CD4-positive, alpha-beta T cell treated with Interleukin-4 for 1 hour (primary cell): ENCODE results near the gene HIPK4.
"Not testable (repeated sequence)": the region's sequence is repeated elsewhere in the genome, so short reads cannot be mapped to it uniquely, and the experiment has no call there.

Source experiments
- DNase-seq, 2 donors: peaks; one replicate each; pipeline ENCODE4 v3.0.0-alpha.2; 2020 to 2022

The HIPK4 gene, protein sequence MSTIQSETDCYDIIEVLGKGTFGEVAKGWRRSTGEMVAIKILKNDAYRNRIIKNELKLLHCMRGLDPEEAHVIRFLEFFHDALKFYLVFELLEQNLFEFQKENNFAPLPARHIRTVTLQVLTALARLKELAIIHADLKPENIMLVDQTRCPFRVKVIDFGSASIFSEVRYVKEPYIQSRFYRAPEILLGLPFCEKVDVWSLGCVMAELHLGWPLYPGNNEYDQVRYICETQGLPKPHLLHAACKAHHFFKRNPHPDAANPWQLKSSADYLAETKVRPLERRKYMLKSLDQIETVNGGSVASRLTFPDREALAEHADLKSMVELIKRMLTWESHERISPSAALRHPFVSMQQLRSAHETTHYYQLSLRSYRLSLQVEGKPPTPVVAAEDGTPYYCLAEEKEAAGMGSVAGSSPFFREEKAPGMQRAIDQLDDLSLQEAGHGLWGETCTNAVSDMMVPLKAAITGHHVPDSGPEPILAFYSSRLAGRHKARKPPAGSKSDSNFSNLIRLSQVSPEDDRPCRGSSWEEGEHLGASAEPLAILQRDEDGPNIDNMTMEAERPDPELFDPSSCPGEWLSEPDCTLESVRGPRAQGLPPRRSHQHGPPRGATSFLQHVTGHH

GRCh38 chr19:40390084-40390742, at the start of gene HIPK4:
Gene HIPK4 (minus strand): TSS chr19:40390181. CDS start chr19:40389902, 279 bp downstream.
- no peak for DNase-seq

DNA sequence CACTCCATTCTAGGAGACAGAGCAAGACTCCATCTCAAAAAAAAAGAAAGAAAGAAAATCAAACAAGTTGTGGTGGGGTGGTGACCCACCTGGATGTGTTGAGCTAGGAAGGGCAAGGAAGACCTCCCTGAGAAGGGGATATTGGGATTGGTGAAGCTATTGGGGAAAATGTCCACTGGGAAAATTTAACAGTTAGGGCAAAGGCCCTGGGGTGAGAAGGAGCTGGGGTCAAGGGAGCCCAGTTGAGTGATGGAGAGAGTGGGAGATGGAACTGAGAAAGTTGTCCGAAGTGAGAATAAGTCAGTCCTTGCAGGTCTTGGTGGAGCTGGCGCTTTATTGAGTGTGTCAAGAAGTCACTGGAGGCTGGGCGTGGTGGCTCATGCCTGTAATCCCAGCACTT, 48.3 kb upstream of the HIPK4 start:
- no peak for DNase-seq

- peak; percentile 54 to 70 for DNase-seq
Observed at GRCh38 chr19:40433391-40434216, 43.6 kb upstream of the HIPK4 start.

GRCh38 chr19:40432760-40433159, 42.8 kb upstream of the HIPK4 start:
- not testable (repeated sequence) for DNase-seq

GRCh38 chr19:40431698-40432097, 41.7 kb upstream of the HIPK4 start:
- DNase-seq = no peak

- not testable (repeated sequence) for DNase-seq
Observed at GRCh38 chr19:40430242-40430641, 40.3 kb upstream of the HIPK4 start.

DNA sequence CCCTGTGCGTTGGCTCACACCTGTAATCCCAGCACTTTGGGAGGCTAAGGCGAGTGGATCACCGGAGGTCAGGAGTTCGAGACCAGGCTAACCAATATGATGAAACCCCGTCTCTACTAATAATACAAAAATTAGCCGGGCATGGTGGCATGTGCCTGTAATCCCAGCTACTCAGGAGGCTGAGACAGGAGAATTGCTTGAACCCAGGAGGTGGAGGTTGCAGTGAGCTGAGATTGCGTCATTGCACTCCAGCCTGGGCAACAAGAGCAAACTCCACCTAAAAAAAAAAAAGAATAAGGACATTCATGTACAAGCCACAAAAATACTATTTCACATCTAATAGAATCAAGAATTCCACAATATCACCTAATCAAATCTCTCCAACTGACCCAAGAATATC, 38.2 kb upstream of the HIPK4 start:
- not testable (repeated sequence) for DNase-seq

DNA sequence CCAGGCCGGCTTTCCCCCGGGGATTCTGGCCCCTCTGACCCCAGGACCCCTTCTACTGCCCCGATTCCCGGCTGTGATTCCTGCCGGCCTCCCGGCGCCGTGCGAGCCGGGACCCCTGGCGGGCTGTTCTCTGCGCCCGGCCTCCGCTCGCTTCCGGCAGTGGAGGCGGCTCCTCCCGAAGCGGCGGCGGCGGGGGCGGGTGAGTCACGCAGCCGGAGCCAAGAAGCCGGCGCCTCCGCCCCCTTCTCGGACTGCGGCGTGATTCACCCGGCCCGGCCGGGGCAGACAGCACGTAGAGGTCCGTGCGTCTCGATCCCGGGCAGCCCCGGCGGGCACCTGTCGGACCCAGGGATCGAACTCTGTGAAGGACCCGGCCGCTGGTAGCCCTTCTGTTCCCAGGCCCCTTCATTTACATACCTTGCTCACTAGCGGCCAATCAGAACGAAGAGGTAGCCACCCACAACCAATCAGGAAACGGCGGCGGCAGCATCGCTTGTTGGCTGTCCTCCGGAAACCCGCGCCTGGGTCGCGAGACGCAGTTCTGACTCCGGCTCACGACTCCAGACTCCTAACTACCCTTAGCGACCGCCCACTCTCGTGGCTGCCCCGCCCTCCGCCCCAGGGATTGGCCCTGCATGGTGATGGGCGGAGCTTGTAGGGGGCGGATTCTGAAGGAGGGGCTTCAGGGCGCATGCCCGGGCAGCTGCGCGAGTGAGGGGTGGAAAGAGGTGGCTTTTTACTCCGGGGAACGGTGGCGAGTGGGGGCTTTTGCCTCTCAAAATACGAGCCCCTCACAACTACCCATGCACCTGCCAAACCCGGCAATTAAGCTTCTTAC, 35.7 kb upstream of the HIPK4 start, which contains the start of gene SERTAD1:
SERTAD1 (minus strand) TSS at position 543 of the 838 bp plus-strand sequence. CDS start 2,446 bp downstream, outside the sequence.
- peak; percentile 100 for DNase-seq

DNA sequence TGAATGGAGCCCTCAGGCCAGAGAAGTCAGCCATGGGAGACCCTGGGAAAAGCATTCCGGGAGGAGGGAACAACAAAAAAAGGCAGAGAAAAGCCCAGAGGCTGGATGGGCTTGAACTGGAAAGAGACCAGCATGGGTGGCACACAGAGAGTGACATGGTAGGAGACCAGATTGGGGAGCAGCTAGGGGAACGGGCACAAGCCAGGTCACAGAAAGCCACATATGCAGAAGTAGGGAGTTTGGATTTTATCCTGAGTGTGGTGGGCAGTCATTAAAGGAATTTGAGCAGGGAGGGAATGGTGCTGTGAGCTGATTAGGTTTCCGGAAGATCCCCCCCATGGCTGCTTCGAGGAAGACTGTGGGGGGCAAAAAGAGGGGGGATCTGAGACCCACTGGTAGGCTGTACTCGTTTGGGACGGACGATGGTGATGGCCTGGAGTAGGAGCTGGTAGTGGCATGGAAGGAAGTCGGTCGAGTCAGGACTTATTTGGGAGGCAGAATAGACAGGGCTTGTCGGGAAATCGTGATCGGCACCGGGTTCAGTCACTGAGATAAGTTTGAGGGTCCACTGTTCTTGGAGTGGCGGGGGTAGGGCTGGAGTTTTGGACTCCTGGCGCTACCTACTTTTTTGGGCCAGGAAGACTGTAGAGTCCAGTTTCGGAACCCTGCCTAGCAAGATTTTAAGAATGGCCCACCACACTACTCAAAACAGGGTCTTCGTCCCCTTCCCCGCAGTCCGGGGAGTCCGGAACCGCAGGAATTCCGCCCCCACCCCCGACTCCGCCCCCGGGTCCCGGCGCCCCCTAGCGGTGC, 34.9 kb upstream of the HIPK4 start:
- DNase-seq = no peak

DNA sequence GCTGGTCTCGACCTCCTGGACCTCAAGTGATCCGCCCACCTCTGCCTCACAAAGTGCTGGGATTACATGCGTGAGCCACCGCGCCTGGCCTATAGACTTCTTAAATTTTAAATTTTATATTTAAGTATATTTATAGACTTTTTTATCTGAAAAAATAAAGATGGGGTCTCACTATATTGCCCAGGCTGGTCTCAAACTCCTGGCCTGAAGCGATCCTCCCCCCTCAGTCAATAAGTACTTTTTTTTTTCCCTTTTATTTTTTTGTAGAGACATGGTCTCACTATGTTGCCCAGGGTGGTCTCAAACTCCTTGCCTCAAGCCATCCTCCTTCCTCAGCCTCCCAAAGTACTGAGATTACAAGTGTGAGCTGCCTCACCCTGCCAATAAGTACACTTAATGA, 34.0 kb upstream of the HIPK4 start:
- no peak for DNase-seq

DNA sequence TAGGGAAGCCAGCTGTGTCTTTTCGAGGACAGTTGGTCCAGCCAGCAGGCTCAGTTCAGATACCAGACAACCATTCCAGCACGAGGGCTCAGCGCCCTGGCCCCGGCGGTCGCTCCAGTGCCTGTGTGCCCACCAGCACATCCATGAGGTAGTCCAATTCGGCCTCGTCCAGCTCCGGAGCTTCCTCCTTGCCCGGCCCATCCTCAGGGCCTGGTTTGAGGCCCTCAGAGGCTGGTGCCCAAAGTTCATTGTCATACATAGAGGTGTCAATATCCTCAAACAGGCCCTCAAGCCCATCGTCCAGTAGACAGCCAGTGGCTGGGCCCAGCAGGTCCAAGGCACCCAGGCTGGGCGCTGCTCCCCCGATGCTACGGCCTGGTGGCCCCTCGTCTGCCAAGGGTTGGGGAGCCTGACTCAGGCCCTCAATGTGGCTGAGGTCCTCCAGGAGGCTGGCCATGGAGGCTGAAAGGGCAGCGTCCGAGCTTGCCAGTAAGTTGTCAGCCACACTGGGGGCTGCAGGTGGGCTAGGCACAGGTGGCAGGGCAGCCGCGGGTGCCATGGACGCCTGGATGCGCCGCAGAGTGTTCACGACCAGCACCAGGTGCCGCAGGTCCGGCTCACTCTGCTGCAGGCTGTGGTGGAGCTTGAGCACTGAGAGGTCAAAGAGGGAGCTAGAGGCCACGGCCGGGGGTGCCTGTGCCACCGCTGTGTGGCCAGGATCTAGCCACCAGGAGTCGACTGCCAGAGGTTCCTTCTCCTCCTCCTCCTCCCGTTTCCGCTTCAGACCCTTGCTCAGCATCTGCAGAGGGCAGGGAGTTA, 33.0 kb upstream of the HIPK4 start:
- no peak for DNase-seq

- no peak for DNase-seq
Observed at GRCh38 chr19:40421993-40422747, 32.2 kb upstream of the HIPK4 start.

- DNase-seq = peak; percentile 69 to 78
Observed at GRCh38 chr19:40420766-40421765, 31.1 kb upstream of the HIPK4 start.

DNA sequence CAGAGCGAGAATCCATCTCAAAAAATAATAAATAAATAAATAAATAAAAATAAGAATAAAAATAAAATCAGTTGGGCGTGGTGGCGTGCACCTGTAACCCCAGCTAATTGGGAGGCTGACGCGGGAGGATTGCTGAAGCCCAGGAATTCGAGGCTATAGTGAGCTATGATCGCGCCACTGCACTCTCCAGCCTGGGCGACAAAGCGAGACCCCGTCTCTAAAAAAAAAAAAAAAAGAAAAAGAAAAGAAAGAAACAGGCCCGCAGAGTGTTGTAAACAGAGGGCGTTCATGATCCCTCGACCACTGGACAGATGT, 30.4 kb upstream of the HIPK4 start:
- no peak for DNase-seq

GRCh38 chr19:40419780-40420179, 29.8 kb upstream of the HIPK4 start:
- DNase-seq = no peak

- DNase-seq = no peak
Observed at GRCh38 chr19:40419066-40419612, 29.2 kb upstream of the HIPK4 start.

GRCh38 chr19:40418040-40418439, 28.1 kb upstream of the HIPK4 start:
- DNase-seq = no peak

DNA sequence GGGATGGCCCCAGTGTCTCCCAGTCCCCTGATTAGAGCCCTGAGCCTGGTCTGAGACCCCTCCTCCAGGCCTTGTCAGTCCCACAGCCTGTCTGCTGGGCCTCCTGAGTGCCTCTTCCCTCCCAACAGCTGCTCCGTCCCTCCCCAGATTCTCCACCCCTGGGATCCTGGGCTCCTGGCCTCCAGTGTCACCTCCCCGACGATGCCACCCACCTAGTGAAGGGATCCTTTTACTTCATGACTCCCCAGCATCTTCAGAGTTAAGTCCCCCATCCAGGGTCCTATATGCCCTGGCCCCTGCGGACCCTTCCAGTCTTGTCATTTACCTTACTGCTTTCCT, 27.6 kb upstream of the HIPK4 start:
- no peak for DNase-seq
